DMS153 (cell line): ENCODE measurements around the gene MTUS2.

Source experiments
- DNase-seq: peaks from one replicate; lab custom pipeline; 2025; lab: John Stamatoyannopoulos, UW

MTUS2 gene

GRCh38 chr13:29548722-29549121 is 728.6 kb downstream of the MTUS2 start:
- no peak for DNase-seq

DNA sequence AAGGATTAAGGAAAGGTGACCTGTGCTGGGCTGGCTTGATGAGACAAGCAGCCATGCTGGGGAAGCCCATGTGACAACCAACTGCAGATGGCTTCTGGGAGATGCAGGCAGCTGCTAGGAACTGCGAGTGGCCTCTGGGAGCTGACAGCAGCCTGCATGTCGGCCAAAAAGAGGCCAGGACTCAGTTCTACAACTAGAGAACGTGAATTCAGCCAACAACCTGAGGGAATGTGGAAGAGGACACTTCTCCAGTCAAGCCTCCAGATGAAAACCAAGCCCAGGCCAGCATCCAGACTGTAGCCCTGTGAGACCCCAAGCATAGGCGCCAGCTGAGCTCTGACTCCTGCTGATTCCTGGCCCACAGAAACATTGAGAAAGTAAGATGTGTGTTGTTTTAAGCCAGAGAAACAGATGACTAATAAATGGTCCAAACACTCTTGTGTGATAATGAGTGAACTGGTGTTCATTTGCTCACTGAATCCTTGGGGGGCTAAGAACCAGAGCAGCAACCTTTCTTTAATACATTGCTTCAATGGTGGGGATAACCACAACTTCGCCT is 730.4 kb downstream of the MTUS2 start:
- DNase-seq, result no peak

DNA sequence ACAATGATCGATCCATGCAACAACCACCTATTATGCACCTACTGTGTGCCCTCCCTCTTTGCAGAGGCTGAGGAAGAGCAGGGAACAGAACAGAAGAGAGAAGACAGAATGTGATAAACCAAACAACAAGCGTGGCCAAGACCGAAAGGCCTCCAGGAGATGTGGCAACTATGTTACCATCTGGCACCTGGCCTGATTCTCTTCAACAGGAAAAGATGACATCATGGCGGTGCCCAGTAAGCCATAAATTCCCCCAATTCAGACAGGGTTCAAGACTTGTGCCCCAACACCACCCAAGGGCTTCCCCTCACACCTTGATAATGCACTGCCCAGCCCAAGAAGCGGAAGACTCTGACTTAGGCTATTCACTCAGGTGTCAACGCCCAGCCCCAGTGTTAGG is 731.1 kb downstream of the MTUS2 start:
- no peak for DNase-seq
